ENCODE measurements around the gene APOA4. TPM values are rescaled to one million over a fixed set of nuclear protein-coding genes. Genes with fewer than 3 reads are reported as not detected.

The APOA4 gene
- total and polyA plus RNA-seq, 2 donors (not counting 1 experiment from before 2014, with no cell fraction given): not detected

DNA sequence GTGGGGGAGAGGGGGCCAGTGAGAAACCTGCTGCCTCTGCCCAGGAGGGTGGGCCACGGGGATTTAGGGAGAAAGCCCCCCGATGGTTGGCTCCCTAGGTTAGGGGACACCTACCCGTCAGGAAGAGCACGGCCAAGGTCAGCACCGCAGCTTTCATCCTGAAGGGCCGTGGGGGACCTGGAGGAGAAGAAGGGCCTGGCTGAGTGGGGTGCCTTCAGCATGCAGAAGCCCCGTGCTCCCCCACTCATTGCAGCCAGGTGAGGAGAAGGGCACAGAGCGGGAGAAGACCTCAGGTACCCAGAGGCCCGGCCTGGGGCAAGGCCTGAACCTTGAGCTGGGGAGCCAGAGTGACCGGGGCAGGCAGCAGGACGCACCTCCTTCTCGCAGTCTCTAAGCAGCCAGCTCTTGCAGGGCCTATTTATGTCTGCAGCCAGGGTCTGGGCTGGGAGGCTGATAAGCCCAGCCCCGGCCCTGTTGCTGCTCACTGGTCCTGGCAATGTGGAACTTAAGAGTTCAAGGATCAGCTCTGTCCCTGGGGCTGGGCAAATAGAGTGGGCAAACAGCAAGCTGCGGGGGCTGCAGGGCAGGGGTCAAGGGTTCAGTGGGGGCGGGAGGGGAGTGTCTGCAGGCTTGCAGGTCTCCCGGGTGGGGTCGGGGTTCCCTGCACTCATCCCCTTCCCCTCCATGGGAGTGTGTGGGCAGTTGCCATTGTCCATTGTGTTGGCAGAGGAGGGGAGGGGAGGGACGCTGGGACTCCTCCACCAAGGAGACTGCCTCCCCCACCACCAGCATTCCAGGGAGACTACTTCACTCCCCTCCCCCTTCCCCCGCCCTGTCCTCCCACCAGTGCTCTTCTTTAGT lies 14.4 kb upstream of the APOA4 start, which contains the start of gene APOA1:
TSS of gene APOA1 (minus strand) at position 392 of the 861 bp plus-strand sequence. CDS start at position 157, 235 bp downstream.
- H3K9me3 ChIP-seq (ENCODE audit: control extremely low read depth in 1 of 3, control insufficient read depth in 2 of 3, insufficient read depth in 1 of 3, low read length in 2 of 3): no peaks in the 10 kb centered on the region
- Mint-ChIP-seq H3K9me3 (ENCODE audit: insufficient read depth) (no peaks in the 10 kb centered on the region), H3K27ac (no peak within 1 kb of the TSS), H3K27me3 (no peaks in the 10 kb centered on the region), H3K4me3 (peak within 1 kb of the TSS; percentile 16), H3K4me1 (peaks cover 16% of the 10 kb centered on the region)
- no peak within 1 kb of the TSS for H3K4me2 ChIP-seq (replicated peaks; ENCODE audit: low read depth, low read length, poor library complexity, severe bottlenecking)
- 94% methylated on average over 14 of the region's 19 CpGs for WGBS (ENCODE audit: insufficient coverage)
- H3K27ac ChIP-seq (ENCODE audit: low read length in 2 of 2): no peak within 1 kb of the TSS
- ATAC-seq (ENCODE audit: low read depth) (no peak), DNase-seq (no peak)
- peaks cover 7 to 14% of the 10 kb centered on the region in 2 donors for H3K4me1 ChIP-seq (ENCODE audit: control insufficient read depth in 2 of 2, insufficient read depth in 2 of 2, low read length in 2 of 2)
- no peaks in the 10 kb centered on the region for H4K20me1 ChIP-seq (ENCODE audit: control insufficient read depth, insufficient read depth, low read length, poor library complexity, severe bottlenecking)
- H3K27me3 ChIP-seq (replicated peaks in 1 of 4; ENCODE audit: control extremely low read depth in 1 of 4, control insufficient read depth in 3 of 4, insufficient read depth in 4 of 4, low read length in 3 of 4): peaks cover 0 to 4% (median 0%) of the 10 kb centered on the region in 4 experiments
- CTCF ChIA-PET: interaction anchor here (3.1 kb wide), 1 partner anchor 48 kb away, joined by 45 read pairs; the partner anchor contains the start of genes APOA5 and ZPR1
- intact Hi-C loops (cut with micrococcal nuclease): no loop called here
- H3K36me3 ChIP-seq (replicated peaks in 1 of 2; ENCODE audit: control extremely low read depth in 1 of 2, control insufficient read depth in 1 of 2, extremely low read depth in 1 of 2, insufficient read depth in 2 of 2, low read length in 1 of 2): no peaks in the 10 kb centered on the region
- POLR2A ChIA-PET: no interaction called here
- H2AFZ ChIP-seq (ENCODE audit: insufficient read depth, low read depth, low read length, poor library complexity, severe bottlenecking): no peak within 1 kb of the TSS
- no peaks in the 10 kb centered on the region for H3K79me2 ChIP-seq (ENCODE audit: control insufficient read depth, insufficient read depth, low read length)
- H3K9ac ChIP-seq (ENCODE audit: low read length): no peak within 1 kb of the TSS
- TF ChIP-seq, protein P1, sequence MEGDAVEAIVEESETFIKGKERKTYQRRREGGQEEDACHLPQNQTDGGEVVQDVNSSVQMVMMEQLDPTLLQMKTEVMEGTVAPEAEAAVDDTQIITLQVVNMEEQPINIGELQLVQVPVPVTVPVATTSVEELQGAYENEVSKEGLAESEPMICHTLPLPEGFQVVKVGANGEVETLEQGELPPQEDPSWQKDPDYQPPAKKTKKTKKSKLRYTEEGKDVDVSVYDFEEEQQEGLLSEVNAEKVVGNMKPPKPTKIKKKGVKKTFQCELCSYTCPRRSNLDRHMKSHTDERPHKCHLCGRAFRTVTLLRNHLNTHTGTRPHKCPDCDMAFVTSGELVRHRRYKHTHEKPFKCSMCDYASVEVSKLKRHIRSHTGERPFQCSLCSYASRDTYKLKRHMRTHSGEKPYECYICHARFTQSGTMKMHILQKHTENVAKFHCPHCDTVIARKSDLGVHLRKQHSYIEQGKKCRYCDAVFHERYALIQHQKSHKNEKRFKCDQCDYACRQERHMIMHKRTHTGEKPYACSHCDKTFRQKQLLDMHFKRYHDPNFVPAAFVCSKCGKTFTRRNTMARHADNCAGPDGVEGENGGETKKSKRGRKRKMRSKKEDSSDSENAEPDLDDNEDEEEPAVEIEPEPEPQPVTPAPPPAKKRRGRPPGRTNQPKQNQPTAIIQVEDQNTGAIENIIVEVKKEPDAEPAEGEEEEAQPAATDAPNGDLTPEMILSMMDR (IDR thresholded peaks at IDR 0.05): no peak
- no peak for TF ChIP-seq EZH2 (IDR thresholded peaks at IDR 0.05; ENCODE audit: borderline replicate concordance, insufficient read depth, low read depth, low read length, poor library complexity, severe bottlenecking)
- H3K4me3 ChIP-seq (ENCODE audit: control extremely low read depth in 1 of 5, extremely low read depth in 1 of 5, insufficient read depth in 1 of 5, low read depth in 2 of 5, low read length in 4 of 5): no peak within 1 kb of the TSS

DNA sequence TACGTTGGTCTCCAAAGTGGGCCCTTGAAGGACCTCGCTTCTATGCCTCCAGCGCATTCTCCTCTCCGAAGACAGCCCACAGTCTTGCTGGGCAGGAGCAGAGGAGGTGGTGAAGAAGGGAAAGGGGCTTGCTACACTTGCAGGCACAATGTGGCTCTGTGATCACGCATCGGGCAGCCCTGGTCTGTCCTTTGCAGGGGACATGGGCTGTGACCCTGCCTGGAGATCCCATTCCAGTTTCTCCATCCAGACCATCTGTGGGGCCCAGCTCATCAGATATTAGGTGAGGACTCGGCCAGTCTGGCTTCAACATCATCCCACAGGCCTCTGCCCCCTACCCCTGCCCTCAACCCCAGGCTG lies 13.5 kb upstream of the APOA4 start:
- intact Hi-C loops (cut with micrococcal nuclease): loop anchor here (1.0 kb wide), 1 partner anchor 45 kb away; the partner anchor contains the start of gene APOA5
- H3K9ac ChIP-seq (ENCODE audit: low read length): no peak overlapping the region
- peaks cover 16% of the 10 kb centered on the region for H3K4me1 Mint-ChIP-seq
- H3K79me2 ChIP-seq (ENCODE audit: control insufficient read depth, insufficient read depth, low read length): no peaks in the 10 kb centered on the region
- peak overlapping the region; percentile 16 for H3K4me3 Mint-ChIP-seq
- WGBS (ENCODE audit: insufficient coverage): 97% methylated on average over 7 of the region's 7 CpGs
- no peak overlapping the region for H3K27ac ChIP-seq (ENCODE audit: low read length in 2 of 2)
- ChIA-PET POLR2A (interaction anchor here (0.5 kb wide), 1 partner anchor 53 kb away, joined by 3 read pairs; no protein-coding TSS in a partner anchor), CTCF (interaction anchor here (1.0 to 3.1 kb wide), 12 partner anchors 17 to 465 kb away, joined by 3 to 45 read pairs (median 6); partner anchors contain the start of genes APOA5 and ZPR1)
- peaks cover 4% of the 10 kb centered on the region for H3K27me3 Mint-ChIP-seq
- ATAC-seq (ENCODE audit: low read depth) (no peak), DNase-seq (no peak)
- H3K27ac Mint-ChIP-seq: no peak overlapping the region
- H3K27me3 ChIP-seq (replicated peaks in 1 of 4; ENCODE audit: control extremely low read depth in 1 of 4, control insufficient read depth in 3 of 4, insufficient read depth in 4 of 4, low read length in 3 of 4): peaks cover 0 to 4% (median 0%) of the 10 kb centered on the region in 4 experiments
- TF ChIP-seq, protein P1 (IDR thresholded peaks at IDR 0.05): no peak
- TF ChIP-seq EZH2 (IDR thresholded peaks at IDR 0.05; ENCODE audit: borderline replicate concordance, insufficient read depth, low read depth, low read length, poor library complexity, severe bottlenecking): no peak
- H3K4me3 ChIP-seq (ENCODE audit: control extremely low read depth in 1 of 5, extremely low read depth in 1 of 5, insufficient read depth in 1 of 5, low read depth in 2 of 5, low read length in 4 of 5): no peak overlapping the region
- H3K4me2 ChIP-seq (replicated peaks; ENCODE audit: low read depth, low read length, poor library complexity, severe bottlenecking): no peak overlapping the region
- no peak overlapping the region for H2AFZ ChIP-seq (ENCODE audit: insufficient read depth, low read depth, low read length, poor library complexity, severe bottlenecking)
- H3K4me1 ChIP-seq (ENCODE audit: control insufficient read depth in 2 of 2, insufficient read depth in 2 of 2, low read length in 2 of 2): peaks cover 7 to 14% of the 10 kb centered on the region in 2 donors
- H3K36me3 ChIP-seq (replicated peaks in 1 of 2; ENCODE audit: control extremely low read depth in 1 of 2, control insufficient read depth in 1 of 2, extremely low read depth in 1 of 2, insufficient read depth in 2 of 2, low read length in 1 of 2): no peaks in the 10 kb centered on the region
- no peaks in the 10 kb centered on the region for H4K20me1 ChIP-seq (ENCODE audit: control insufficient read depth, insufficient read depth, low read length, poor library complexity, severe bottlenecking)
- H3K9me3 Mint-ChIP-seq (ENCODE audit: insufficient read depth): no peaks in the 10 kb centered on the region
- no peaks in the 10 kb centered on the region for H3K9me3 ChIP-seq (ENCODE audit: control extremely low read depth in 1 of 3, control insufficient read depth in 2 of 3, insufficient read depth in 1 of 3, low read length in 2 of 3)
